ENCODE results near the gene STXBP6.

GRCh38 chr14:24789378-24789884 is 260.5 kb downstream of the STXBP6 start:
- TF ChIP-seq CTCF (IDR thresholded peaks at IDR 0.05; ENCODE audit: insufficient read depth, low read depth, low read length) (no peak), EZH2 (IDR thresholded peaks at IDR 0.05; ENCODE audit: insufficient read depth, low read length) (no peak)

All from astrocyte (in vitro differentiated cells and primary cell).